Activated CD4-positive, alpha-beta memory T cell treated with anti-CD3 and anti-CD28 coated beads for 36 hours (primary cell): ENCODE measurements around the gene TRIM44. TPM values are rescaled to one million over a fixed set of nuclear protein-coding genes. Genes with fewer than 3 reads are reported as not detected.

Experiments used
- CTCF ChIA-PET: fragments of 350-600 bp; sonication (Branson Sonifier 250); formaldehyde crosslinking; loops from one replicate; lab custom pipeline; 2021; ENCODE audit warnings: antibody characterized with exemption, inconsistent platforms; lab: Charles Lee
- POLR2A ChIA-PET: fragments of 350-600 bp; sonication (Branson Sonifier 250); formaldehyde crosslinking; loops from one replicate; lab custom pipeline; 2021; ENCODE audit warnings: antibody characterized with exemption; lab: Charles Lee
- DNase-seq: peaks from one replicate; pipeline ENCODE4 v3.0.0-alpha.2; 2020
- H3K27ac Mint-ChIP-seq: one replicate; pipeline ENCODE4 v1.8.0; 2021; ENCODE audit warnings: mixed read lengths
- H3K27me3 Mint-ChIP-seq: one replicate; pipeline ENCODE4 v1.8.0; 2021; ENCODE audit warnings: mixed read lengths
- H3K36me3 Mint-ChIP-seq: one replicate; pipeline ENCODE4 v1.8.0; 2021; ENCODE audit warnings: mixed read lengths
- H3K4me1 Mint-ChIP-seq: one replicate; pipeline ENCODE4 v1.8.0; 2021; ENCODE audit warnings: low read depth, mixed read lengths
- H3K4me3 Mint-ChIP-seq: one replicate; pipeline ENCODE4 v1.8.0; 2021; ENCODE audit warnings: mild to moderate bottlenecking, mixed read lengths
- H3K9me3 Mint-ChIP-seq: one replicate; pipeline ENCODE4 v1.8.0; 2021; ENCODE audit warnings: mixed read lengths
- intact Hi-C: fragments of 100-400 bp; cut with micrococcal nuclease; formaldehyde crosslinking; loops from one replicate; pipeline ENCODE4 v1.15.1; 2023
- total RNA-seq, 2 experiments: library from RNA; stranded (reverse); gene quantifications; one replicate each; pipeline ENCODE4 v1.2.3, GENCODE V29; 2021

TRIM44 gene
- total RNA-seq, 2 experiments from 2014 or later: 27.3 to 30.0 TPM

DNA sequence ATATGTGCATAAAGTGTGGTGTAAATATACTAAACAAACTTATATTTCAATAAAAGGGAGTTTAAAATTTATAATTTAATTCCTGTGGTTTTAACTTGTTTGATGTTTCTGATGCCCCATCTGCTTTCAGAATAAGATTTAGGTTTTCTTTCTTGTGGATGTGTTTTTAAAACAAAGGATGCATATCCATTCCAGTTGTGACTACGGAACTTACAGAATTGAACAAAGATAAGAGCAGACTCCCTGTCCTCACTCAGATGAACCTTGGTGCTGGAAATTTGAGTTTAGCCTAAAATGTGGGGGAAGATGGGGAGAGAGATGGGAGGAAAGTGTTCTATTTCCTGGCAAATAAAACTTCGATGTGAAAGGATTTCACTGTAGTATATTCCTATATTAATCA is 41.8 kb upstream of the TRIM44 start:
- peaks cover 53% of the 10 kb centered on the region for H3K27me3 Mint-ChIP-seq
- no peak for DNase-seq
- no peaks in the 10 kb centered on the region for H3K36me3 Mint-ChIP-seq
- no peak overlapping the region for H3K4me3 Mint-ChIP-seq
- no peaks in the 10 kb centered on the region for H3K9me3 Mint-ChIP-seq
- no peak overlapping the region for H3K27ac Mint-ChIP-seq
- ChIA-PET POLR2A (no interaction called here), CTCF (interaction anchor here (2.2 to 3.5 kb wide), 3 partner anchors 201 to 646 kb away, joined by 6 to 19 read pairs (median 14); no protein-coding TSS in a partner anchor)
- H3K4me1 Mint-ChIP-seq: peaks cover 12% of the 10 kb centered on the region
- intact Hi-C loops: no loop called here

DNA sequence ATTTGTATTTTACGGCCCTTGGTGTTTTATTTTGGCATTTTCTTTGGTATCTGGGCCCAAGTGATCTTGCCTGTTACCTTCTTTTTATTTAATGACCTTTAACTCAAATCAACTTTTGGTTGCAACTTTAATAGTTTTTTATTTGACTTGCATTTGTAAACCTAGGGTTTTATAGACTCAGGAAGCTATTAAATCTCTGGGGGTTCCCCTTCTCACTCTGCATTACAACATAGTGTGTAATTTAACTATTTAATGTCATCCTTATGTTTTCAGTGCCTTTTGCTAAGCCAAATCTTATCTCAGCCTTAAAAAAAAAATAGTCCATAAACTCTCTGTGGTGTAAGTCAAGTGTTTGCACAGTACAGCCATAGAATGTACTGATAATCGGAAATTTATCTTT is 41.0 kb upstream of the TRIM44 start:
- ChIA-PET POLR2A (no interaction called here), CTCF (interaction anchor here (3.5 kb wide), 1 partner anchor 201 kb away, joined by 14 read pairs; no protein-coding TSS in a partner anchor)
- no peak for DNase-seq
- Mint-ChIP-seq H3K36me3 (no peaks in the 10 kb centered on the region), H3K27me3 (peaks cover 58% of the 10 kb centered on the region), H3K9me3 (no peaks in the 10 kb centered on the region), H3K4me3 (no peak overlapping the region), H3K4me1 (peaks cover 12% of the 10 kb centered on the region), H3K27ac (no peak overlapping the region)
- intact Hi-C loops: no loop called here

DNA sequence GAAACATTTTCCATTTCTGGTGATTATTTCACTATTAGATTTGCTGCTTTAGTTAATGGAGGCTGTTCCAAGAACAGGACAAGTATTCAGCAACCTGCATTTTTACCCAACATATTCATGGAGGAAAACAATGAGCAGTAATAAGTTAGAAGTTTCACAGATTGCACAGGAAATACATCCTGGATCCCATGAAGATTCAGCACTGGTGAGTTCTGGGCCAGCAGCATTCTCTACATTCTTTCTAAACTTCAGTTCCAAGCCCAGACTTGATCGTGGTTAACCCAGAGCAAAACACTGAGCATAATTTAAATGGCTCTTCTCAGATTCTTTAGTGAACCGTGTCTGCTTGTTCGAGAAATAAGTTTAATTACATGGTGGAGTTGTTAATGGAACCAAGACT is 40.5 kb upstream of the TRIM44 start:
- no peaks in the 10 kb centered on the region for H3K36me3 Mint-ChIP-seq
- no peak overlapping the region for H3K4me3 Mint-ChIP-seq
- DNase-seq: no peak
- no peaks in the 10 kb centered on the region for H3K9me3 Mint-ChIP-seq
- POLR2A ChIA-PET: no interaction called here
- H3K4me1 Mint-ChIP-seq: peaks cover 12% of the 10 kb centered on the region
- H3K27me3 Mint-ChIP-seq: peaks cover 55% of the 10 kb centered on the region
- CTCF ChIA-PET: interaction anchor here (3.5 kb wide), 1 partner anchor 200 kb away, joined by 14 read pairs; no protein-coding TSS in a partner anchor
- H3K27ac Mint-ChIP-seq: no peak overlapping the region
- intact Hi-C loops: no loop called here

GRCh38 chr11:35623621-35624168 is 38.9 kb upstream of the TRIM44 start:
- Mint-ChIP-seq H3K36me3 (no peaks in the 10 kb centered on the region), H3K4me3 (no peak overlapping the region), H3K27me3 (peaks cover 53% of the 10 kb centered on the region), H3K9me3 (no peaks in the 10 kb centered on the region), H3K27ac (no peak overlapping the region), H3K4me1 (peaks cover 6% of the 10 kb centered on the region)
- intact Hi-C loops: no loop called here
- POLR2A ChIA-PET: no interaction called here
- DNase-seq: no peak
- CTCF ChIA-PET: interaction anchor here (1.0 kb wide), 1 partner anchor 198 kb away, joined by 5 read pairs; no protein-coding TSS in a partner anchor

- no peaks in the 10 kb centered on the region for H3K36me3 Mint-ChIP-seq
- peaks cover 57% of the 10 kb centered on the region for H3K27me3 Mint-ChIP-seq
- H3K27ac Mint-ChIP-seq: no peak overlapping the region
- intact Hi-C loops: no loop called here
- peaks cover 6% of the 10 kb centered on the region for H3K4me1 Mint-ChIP-seq
- POLR2A ChIA-PET: no interaction called here
- CTCF ChIA-PET: interaction anchor here (1.0 kb wide), 1 partner anchor 198 kb away, joined by 5 read pairs; no protein-coding TSS in a partner anchor
- H3K9me3 Mint-ChIP-seq: no peaks in the 10 kb centered on the region
- no peak overlapping the region for H3K4me3 Mint-ChIP-seq
- no peak for DNase-seq
Measured at GRCh38 chr11:35624316-35624715, 38.3 kb upstream of the TRIM44 start.

DNA sequence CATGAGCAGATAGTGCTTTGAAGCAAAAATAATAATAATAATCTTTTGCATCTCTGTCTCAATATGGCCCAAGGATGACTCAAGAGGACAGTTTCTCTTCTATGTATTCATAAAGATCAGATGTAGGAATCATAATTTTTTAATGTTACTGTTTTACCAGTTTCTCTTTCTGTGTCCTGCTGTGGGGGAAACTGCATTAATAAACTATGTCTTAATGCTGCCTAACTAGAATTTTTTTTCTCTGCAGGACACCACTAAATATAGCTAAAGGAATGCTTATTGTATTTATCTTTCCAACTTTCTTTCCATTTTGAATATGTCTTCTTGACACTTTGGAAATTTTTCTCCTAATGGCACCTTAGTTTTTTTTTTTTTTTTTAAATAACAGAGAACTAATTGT is 37.8 kb upstream of the TRIM44 start:
- Mint-ChIP-seq H3K27me3 (peaks cover 56% of the 10 kb centered on the region), H3K4me1 (peaks cover 2% of the 10 kb centered on the region), H3K4me3 (no peak overlapping the region), H3K27ac (no peak overlapping the region), H3K36me3 (no peaks in the 10 kb centered on the region), H3K9me3 (no peaks in the 10 kb centered on the region)
- POLR2A ChIA-PET: no interaction called here
- intact Hi-C loops: no loop called here
- CTCF ChIA-PET: no interaction called here
- DNase-seq: no peak

- ChIA-PET POLR2A (no interaction called here), CTCF (no interaction called here)
- Mint-ChIP-seq H3K27me3 (peaks cover 49% of the 10 kb centered on the region), H3K4me3 (no peak overlapping the region), H3K36me3 (no peaks in the 10 kb centered on the region), H3K27ac (no peak overlapping the region), H3K4me1 (no peaks in the 10 kb centered on the region), H3K9me3 (no peaks in the 10 kb centered on the region)
- no peak for DNase-seq
- intact Hi-C loops: no loop called here
Measured at GRCh38 chr11:35626501-35626900, 36.1 kb upstream of the TRIM44 start.

DNA sequence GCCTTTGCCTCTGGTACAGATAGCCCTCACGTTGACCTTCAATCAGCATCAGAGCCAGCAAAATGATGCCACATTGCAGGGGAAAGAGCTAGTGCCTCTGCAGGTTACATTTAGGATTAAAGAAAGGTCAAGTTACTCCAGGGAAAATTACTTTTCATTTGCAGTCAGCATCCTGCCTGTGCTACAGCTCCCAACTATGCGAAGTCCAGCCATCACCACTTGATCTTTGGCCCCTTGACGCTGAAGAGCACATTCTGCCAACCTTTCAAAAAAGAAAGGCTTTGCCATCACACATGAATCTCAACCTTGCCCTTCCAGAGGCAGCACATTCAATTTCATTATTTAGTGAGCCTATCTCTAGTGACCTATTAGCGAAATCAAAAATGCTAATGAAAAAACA is 33.1 kb upstream of the TRIM44 start:
- Mint-ChIP-seq H3K4me1 (no peaks in the 10 kb centered on the region), H3K4me3 (no peak overlapping the region), H3K27ac (no peak overlapping the region), H3K9me3 (no peaks in the 10 kb centered on the region), H3K27me3 (peaks cover 44% of the 10 kb centered on the region), H3K36me3 (no peaks in the 10 kb centered on the region)
- DNase-seq: no peak
- ChIA-PET CTCF (interaction anchor here (2.0 kb wide), 1 partner anchor 192 kb away, joined by 7 read pairs; no protein-coding TSS in a partner anchor), POLR2A (no interaction called here)
- intact Hi-C loops: no loop called here

- DNase-seq: no peak
- Mint-ChIP-seq H3K36me3 (no peaks in the 10 kb centered on the region), H3K9me3 (no peaks in the 10 kb centered on the region), H3K27ac (no peak overlapping the region), H3K4me3 (no peak overlapping the region), H3K27me3 (peaks cover 44% of the 10 kb centered on the region), H3K4me1 (no peaks in the 10 kb centered on the region)
- ChIA-PET POLR2A (no interaction called here), CTCF (interaction anchor here (2.0 kb wide), 1 partner anchor 192 kb away, joined by 7 read pairs; no protein-coding TSS in a partner anchor)
- intact Hi-C loops: no loop called here
Measured at GRCh38 chr11:35629914-35630313, 32.7 kb upstream of the TRIM44 start.

GRCh38 chr11:35631891-35632290 is 30.7 kb upstream of the TRIM44 start:
- H3K4me3 Mint-ChIP-seq: no peak overlapping the region
- H3K27ac Mint-ChIP-seq: no peak overlapping the region
- H3K36me3 Mint-ChIP-seq: no peaks in the 10 kb centered on the region
- H3K4me1 Mint-ChIP-seq: no peaks in the 10 kb centered on the region
- peaks cover 44% of the 10 kb centered on the region for H3K27me3 Mint-ChIP-seq
- CTCF ChIA-PET: no interaction called here
- POLR2A ChIA-PET: no interaction called here
- no peak for DNase-seq
- intact Hi-C loops: no loop called here
- H3K9me3 Mint-ChIP-seq: no peaks in the 10 kb centered on the region

DNA sequence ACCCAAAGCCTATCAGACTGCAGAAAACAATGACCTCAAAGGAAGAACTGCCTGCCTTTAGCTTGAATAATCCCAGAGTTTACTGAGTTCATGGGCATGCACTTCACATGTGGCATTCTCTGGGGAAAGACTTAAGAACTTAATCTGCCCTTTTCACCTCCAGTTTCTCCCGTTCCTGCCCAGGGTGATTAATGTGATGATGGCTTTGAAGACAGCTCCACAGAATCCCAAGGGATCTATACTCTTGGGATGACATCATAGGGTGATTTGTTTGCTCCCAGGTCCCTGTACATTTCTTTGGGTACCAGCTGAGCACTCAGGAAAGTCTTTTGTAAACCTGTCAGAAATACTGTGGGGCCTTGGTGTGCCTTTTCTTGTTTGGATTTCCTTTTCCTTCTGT is 30.3 kb upstream of the TRIM44 start:
- intact Hi-C loops: no loop called here
- ChIA-PET POLR2A (no interaction called here), CTCF (no interaction called here)
- no peak for DNase-seq
- Mint-ChIP-seq H3K4me1 (no peaks in the 10 kb centered on the region), H3K9me3 (no peaks in the 10 kb centered on the region), H3K4me3 (no peak overlapping the region), H3K36me3 (no peaks in the 10 kb centered on the region), H3K27ac (no peak overlapping the region), H3K27me3 (peaks cover 44% of the 10 kb centered on the region)

GRCh38 chr11:35633827-35634423 is 28.6 kb upstream of the TRIM44 start:
- DNase-seq: no peak
- Mint-ChIP-seq H3K27ac (no peak overlapping the region), H3K9me3 (no peaks in the 10 kb centered on the region), H3K4me3 (no peak overlapping the region), H3K27me3 (peaks cover 38% of the 10 kb centered on the region), H3K4me1 (no peaks in the 10 kb centered on the region), H3K36me3 (no peaks in the 10 kb centered on the region)
- ChIA-PET CTCF (no interaction called here), POLR2A (no interaction called here)
- intact Hi-C loops: no loop called here

DNA sequence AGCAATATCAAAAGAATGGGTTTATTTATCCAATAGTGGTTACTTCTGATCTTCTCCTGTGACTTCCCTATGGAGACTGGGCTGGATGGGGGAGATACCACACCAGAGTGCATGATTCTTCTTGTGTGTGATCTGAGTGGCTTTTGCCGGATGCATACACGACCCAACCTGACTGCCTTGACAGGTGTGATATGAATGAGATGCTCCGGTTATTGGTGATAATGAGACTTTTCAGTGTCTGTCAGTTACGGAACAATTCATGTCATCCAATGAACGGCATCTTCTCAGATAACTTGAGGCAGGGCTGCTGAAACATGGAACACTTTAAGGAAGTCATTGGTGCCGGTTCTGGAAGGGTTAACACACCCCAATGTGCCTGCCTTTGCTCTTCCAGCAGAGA is 26.6 kb upstream of the TRIM44 start:
- H3K4me3 Mint-ChIP-seq: no peak overlapping the region
- intact Hi-C loops: no loop called here
- no peak overlapping the region for H3K27ac Mint-ChIP-seq
- H3K9me3 Mint-ChIP-seq: no peaks in the 10 kb centered on the region
- no peaks in the 10 kb centered on the region for H3K36me3 Mint-ChIP-seq
- peaks cover 25% of the 10 kb centered on the region for H3K27me3 Mint-ChIP-seq
- no peaks in the 10 kb centered on the region for H3K4me1 Mint-ChIP-seq
- ChIA-PET POLR2A (no interaction called here), CTCF (no interaction called here)
- DNase-seq: no peak
